Activated B cell treated with CpG ODN at 0.5 μM for 24 hours (primary cell): Measurements from ENCODE around the gene SPATS2. TPM values are rescaled to one million over a fixed set of nuclear protein-coding genes. Genes with fewer than 3 reads are reported as not detected.

Source experiments
- ATAC-seq: fragments of 200-7000 bp; cut with Tn5 transposase; one replicate; pipeline ENCODE4 v1.10.0; 2021; ENCODE audit warnings: low read depth, mild to moderate bottlenecking, moderate library complexity
- CTCF ChIA-PET: fragments of 350-600 bp; sonication (Branson Sonifier 250); formaldehyde crosslinking; loops from one replicate; lab custom pipeline; 2021; ENCODE audit warnings: antibody characterized with exemption; lab: Charles Lee
- POLR2A ChIA-PET: fragments of 350-600 bp; sonication (Branson Sonifier 250); formaldehyde crosslinking; loops from one replicate; lab custom pipeline; 2021; ENCODE audit warnings: antibody characterized with exemption; lab: Charles Lee
- DNase-seq: peaks from one replicate; pipeline ENCODE4 v3.0.0; 2022
- H3K27ac Mint-ChIP-seq: one replicate; pipeline ENCODE4 v1.8.0; 2020; ENCODE audit warnings: mixed read lengths
- H3K27me3 Mint-ChIP-seq: one replicate; pipeline ENCODE4 v1.8.0; 2021; ENCODE audit warnings: mixed read lengths
- H3K36me3 Mint-ChIP-seq: one replicate; pipeline ENCODE4 v1.8.0; 2021; ENCODE audit warnings: low read depth, mixed read lengths
- H3K4me1 Mint-ChIP-seq: one replicate; pipeline ENCODE4 v1.8.0; 2021; ENCODE audit warnings: mixed read lengths
- H3K4me3 Mint-ChIP-seq: one replicate; pipeline ENCODE4 v1.8.0; 2020; ENCODE audit warnings: mild to moderate bottlenecking, mixed read lengths
- H3K9me3 Mint-ChIP-seq: one replicate; pipeline ENCODE4 v1.8.0; 2020; ENCODE audit warnings: mixed read lengths
- CTCF ChIP-seq: fragments of 200-600 bp; IDR thresholded peaks from one replicate; pipeline ENCODE4 v1.8.0; 2022; ENCODE audit warnings: antibody characterized with exemption, mild to moderate bottlenecking
- intact Hi-C: fragments of 100-400 bp; cut with micrococcal nuclease; formaldehyde crosslinking; loops from one replicate; pipeline ENCODE4 v1.15.1; 2024
- total RNA-seq: library from RNA; stranded (reverse); gene quantifications from 2 replicates; pipeline ENCODE4 v1.2.3, GENCODE V29; 2022

The SPATS2 gene
- total RNA-seq, 1 donor from 2014 or later: 18.9 TPM

GRCh38 chr12:49451468-49452259 is 84.4 kb downstream of the SPATS2 start:
- H3K27me3 Mint-ChIP-seq: no peaks in the 10 kb centered on the region
- ChIA-PET CTCF (no interaction called here), POLR2A (no interaction called here)
- no peak overlapping the region for H3K27ac Mint-ChIP-seq
- peaks cover 3% of the 10 kb centered on the region for H3K9me3 Mint-ChIP-seq
- intact Hi-C loops: no loop called here
- TF ChIP-seq CTCF: no peak
- H3K4me3 Mint-ChIP-seq: no peak overlapping the region
- H3K36me3 Mint-ChIP-seq: peaks cover 11% of the 10 kb centered on the region
- peaks cover 11% of the 10 kb centered on the region for H3K4me1 Mint-ChIP-seq
- no peak for ATAC-seq
- no peak for DNase-seq

- ATAC-seq (no peak), DNase-seq (no peak)
- Mint-ChIP-seq H3K27me3 (no peaks in the 10 kb centered on the region), H3K36me3 (peaks cover under 1% of the 10 kb centered on the region), H3K27ac (no peak overlapping the region), H3K4me1 (peaks cover 3% of the 10 kb centered on the region), H3K4me3 (no peak overlapping the region), H3K9me3 (no peaks in the 10 kb centered on the region)
- ChIA-PET CTCF (no interaction called here), POLR2A (interaction anchor here (0.7 kb wide), 1 partner anchor 41 kb away, joined by 3 read pairs; no protein-coding TSS in a partner anchor)
- no peak for TF ChIP-seq CTCF
- intact Hi-C loops: no loop called here
These were observed 88.2 kb downstream of the SPATS2 start for GRCh38 chr12:49455501-49455900.

- H3K36me3 Mint-ChIP-seq: peaks cover 6% of the 10 kb centered on the region
- H3K4me1 Mint-ChIP-seq: peaks cover 3% of the 10 kb centered on the region
- intact Hi-C loops: no loop called here
- H3K27me3 Mint-ChIP-seq: no peaks in the 10 kb centered on the region
- ChIA-PET CTCF (no interaction called here), POLR2A (no interaction called here)
- DNase-seq (no peak), ATAC-seq (no peak)
- no peaks in the 10 kb centered on the region for H3K9me3 Mint-ChIP-seq
- H3K27ac Mint-ChIP-seq: no peak overlapping the region
- TF ChIP-seq CTCF: no peak
- H3K4me3 Mint-ChIP-seq: no peak overlapping the region
These were observed 88.9 kb downstream of the SPATS2 start for GRCh38 chr12:49456131-49456679.

GRCh38 chr12:49458816-49459215 is 91.6 kb downstream of the SPATS2 start:
- Mint-ChIP-seq H3K4me3 (no peak overlapping the region), H3K36me3 (peaks cover 13% of the 10 kb centered on the region), H3K4me1 (no peaks in the 10 kb centered on the region), H3K9me3 (no peaks in the 10 kb centered on the region), H3K27ac (no peak overlapping the region), H3K27me3 (no peaks in the 10 kb centered on the region)
- TF ChIP-seq CTCF: no peak
- ChIA-PET POLR2A (no interaction called here), CTCF (no interaction called here)
- intact Hi-C loops: no loop called here
- ATAC-seq (no peak), DNase-seq (no peak)

GRCh38 chr12:49461221-49461620 is 94.0 kb downstream of the SPATS2 start:
- peaks cover 13% of the 10 kb centered on the region for H3K36me3 Mint-ChIP-seq
- TF ChIP-seq CTCF: no peak
- ChIA-PET CTCF (interaction anchor here (1.1 kb wide), 2 partner anchors 113 to 172 kb away, joined by 3 read pairs; no protein-coding TSS in a partner anchor), POLR2A (interaction anchor here (0.5 kb wide), 1 partner anchor 145 kb away, joined by 5 read pairs; no protein-coding TSS in a partner anchor)
- H3K4me3 Mint-ChIP-seq: no peak overlapping the region
- no peaks in the 10 kb centered on the region for H3K27me3 Mint-ChIP-seq
- no peaks in the 10 kb centered on the region for H3K9me3 Mint-ChIP-seq
- DNase-seq: no peak
- no peak overlapping the region for H3K27ac Mint-ChIP-seq
- no peak for ATAC-seq
- intact Hi-C loops: no loop called here
- H3K4me1 Mint-ChIP-seq: no peaks in the 10 kb centered on the region
